ENCODE data around the gene ANKRD6.

- TF ChIP-seq CTCF (IDR thresholded peaks at IDR 0.05; ENCODE audit: insufficient read depth, low read length, poor library complexity, severe bottlenecking) (no peak), EZH2phosphoT487 (conservative IDR thresholded peaks at IDR 0.05; ENCODE audit: low read length) (no peak)
Observed at GRCh38 chr6:89503641-89504040, 70.7 kb downstream of the ANKRD6 start.
